Neuron (in vitro differentiated cells): Measurements from ENCODE around the gene GRM4.

ENCODE experiments used
- H2AFZ ChIP-seq: one replicate; pipeline ENCODE4 v1.6.1; 2013; ENCODE audit warnings: low read depth, mild to moderate bottlenecking, inconsistent platforms, low read length, moderate library complexity
- H3K27me3 ChIP-seq: one replicate; pipeline ENCODE4 v1.6.1; 2013; ENCODE audit warnings: low read length; ENCODE audit not compliant: insufficient read depth
- H3K36me3 ChIP-seq: one replicate; pipeline ENCODE4 v1.6.1; 2013; ENCODE audit warnings: low read length; ENCODE audit not compliant: insufficient read depth
- H3K4me1 ChIP-seq: one replicate; pipeline ENCODE4 v1.6.1; 2013; ENCODE audit warnings: low read length; ENCODE audit not compliant: insufficient read depth
- H3K4me3 ChIP-seq: 2 replicates; pipeline ENCODE4 v1.5.1; 2013; ENCODE audit warnings: mild to moderate bottlenecking, low read length, moderate library complexity
- H3K9me3 ChIP-seq: one replicate; pipeline ENCODE4 v1.6.1; 2013; ENCODE audit warnings: low read length

The GRM4 gene

GRCh38 chr6:33981861-33982260 is 164.0 kb downstream of the GRM4 start:
- no peaks in the 10 kb centered on the region for H3K9me3 ChIP-seq
- H3K27me3 ChIP-seq: peaks cover 10% of the 10 kb centered on the region
- H3K4me3 ChIP-seq: no peak overlapping the region
- no peaks in the 10 kb centered on the region for H3K4me1 ChIP-seq
- H2AFZ ChIP-seq: no peak overlapping the region
- H3K36me3 ChIP-seq: no peaks in the 10 kb centered on the region

DNA sequence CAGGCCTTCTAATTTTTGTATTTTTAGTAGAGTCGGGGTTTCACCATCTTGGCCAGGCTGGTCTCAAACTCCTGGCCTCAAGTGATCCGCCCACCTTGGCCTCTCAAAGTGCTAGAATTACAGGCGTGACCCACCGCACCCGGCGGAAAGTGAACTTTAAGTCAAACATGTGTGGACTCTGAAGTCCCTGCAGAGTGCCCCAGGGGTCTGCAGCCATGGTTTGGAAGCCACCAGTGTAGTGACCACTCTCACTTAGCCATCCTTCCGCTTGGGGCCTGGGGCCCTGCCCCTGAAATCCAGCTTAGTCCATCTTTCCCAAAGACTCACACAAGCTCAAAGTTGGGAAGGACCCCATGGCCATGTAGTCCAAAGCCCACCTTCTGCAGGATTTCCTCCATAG is 164.5 kb downstream of the GRM4 start:
- Histone ChIP-seq H3K4me3 (no peak overlapping the region), H3K36me3 (no peaks in the 10 kb centered on the region), H3K27me3 (peaks cover 14% of the 10 kb centered on the region)

GRCh38 chr6:33980176-33981175 is 165.4 kb downstream of the GRM4 start:
- H2AFZ ChIP-seq: no peak overlapping the region
- no peak overlapping the region for H3K4me3 ChIP-seq
- H3K36me3 ChIP-seq: no peaks in the 10 kb centered on the region
- H3K27me3 ChIP-seq: peaks cover 14% of the 10 kb centered on the region
- H3K4me1 ChIP-seq: no peaks in the 10 kb centered on the region
- no peaks in the 10 kb centered on the region for H3K9me3 ChIP-seq

More for the DNA sequence above, 164.5 kb downstream of the GRM4 start:
- no peak overlapping the region for H2AFZ ChIP-seq
- no peaks in the 10 kb centered on the region for H3K9me3 ChIP-seq
- no peaks in the 10 kb centered on the region for H3K4me1 ChIP-seq

- Histone ChIP-seq H3K36me3 (no peaks in the 10 kb centered on the region), H3K27me3 (peaks cover 14% of the 10 kb centered on the region), H3K4me3 (no peak overlapping the region), H3K9me3 (no peaks in the 10 kb centered on the region), H2AFZ (no peak overlapping the region), H3K4me1 (no peaks in the 10 kb centered on the region)
Observed at GRCh38 chr6:33979750-33980149, 166.1 kb downstream of the GRM4 start.

- Histone ChIP-seq H3K4me3 (no peak overlapping the region), H3K9me3 (no peaks in the 10 kb centered on the region), H3K27me3 (peaks cover 14% of the 10 kb centered on the region), H2AFZ (no peak overlapping the region), H3K4me1 (no peaks in the 10 kb centered on the region), H3K36me3 (no peaks in the 10 kb centered on the region)
Observed at GRCh38 chr6:33978412-33979150, 167.3 kb downstream of the GRM4 start.

DNA sequence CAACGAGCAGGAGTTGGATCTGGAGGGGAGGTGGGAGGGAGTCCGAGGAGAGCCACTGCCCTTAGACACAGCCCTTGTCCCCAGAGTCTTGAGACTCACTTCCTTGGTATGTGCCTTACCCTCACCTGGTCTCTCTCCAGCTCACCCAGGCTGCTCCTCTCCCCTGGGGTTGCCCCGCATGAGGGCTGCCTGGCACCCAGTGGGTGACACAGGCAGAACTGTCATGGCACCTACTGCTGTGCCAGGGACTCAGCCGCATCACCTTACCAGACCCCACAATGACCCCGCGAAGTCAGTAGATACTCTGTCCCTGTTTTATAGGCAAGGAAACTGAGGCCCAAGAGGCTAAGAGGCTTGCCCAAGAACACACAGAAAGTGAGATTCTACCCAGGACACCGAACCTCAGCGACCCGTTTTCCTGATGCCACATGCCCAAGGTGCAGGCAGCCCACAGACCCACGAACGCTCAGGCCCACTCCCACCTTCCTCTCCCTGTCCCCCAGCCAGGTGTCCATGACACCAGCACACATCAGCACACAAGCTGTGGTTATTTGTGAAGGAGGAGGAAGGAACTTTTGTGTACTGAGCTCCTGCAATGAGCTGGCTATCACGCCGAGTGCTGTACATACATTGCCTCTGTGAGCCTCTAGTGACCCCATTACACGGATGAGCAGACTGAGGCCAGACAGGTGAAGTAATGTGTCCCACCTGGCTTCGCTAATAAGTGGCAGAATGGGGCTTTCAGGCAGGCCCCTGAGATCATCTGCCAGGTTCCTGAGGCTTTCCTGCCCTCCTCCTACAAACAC is 168.1 kb downstream of the GRM4 start:
- Histone ChIP-seq H2AFZ (no peak overlapping the region), H3K36me3 (no peaks in the 10 kb centered on the region), H3K4me1 (no peaks in the 10 kb centered on the region), H3K27me3 (peaks cover 14% of the 10 kb centered on the region), H3K9me3 (no peaks in the 10 kb centered on the region), H3K4me3 (no peak overlapping the region)

- H3K36me3 ChIP-seq: no peaks in the 10 kb centered on the region
- H2AFZ ChIP-seq: no peak overlapping the region
- no peak overlapping the region for H3K4me3 ChIP-seq
- no peaks in the 10 kb centered on the region for H3K4me1 ChIP-seq
- peaks cover 14% of the 10 kb centered on the region for H3K27me3 ChIP-seq
- H3K9me3 ChIP-seq: no peaks in the 10 kb centered on the region
Observed at GRCh38 chr6:33976437-33977360, 169.2 kb downstream of the GRM4 start.

DNA sequence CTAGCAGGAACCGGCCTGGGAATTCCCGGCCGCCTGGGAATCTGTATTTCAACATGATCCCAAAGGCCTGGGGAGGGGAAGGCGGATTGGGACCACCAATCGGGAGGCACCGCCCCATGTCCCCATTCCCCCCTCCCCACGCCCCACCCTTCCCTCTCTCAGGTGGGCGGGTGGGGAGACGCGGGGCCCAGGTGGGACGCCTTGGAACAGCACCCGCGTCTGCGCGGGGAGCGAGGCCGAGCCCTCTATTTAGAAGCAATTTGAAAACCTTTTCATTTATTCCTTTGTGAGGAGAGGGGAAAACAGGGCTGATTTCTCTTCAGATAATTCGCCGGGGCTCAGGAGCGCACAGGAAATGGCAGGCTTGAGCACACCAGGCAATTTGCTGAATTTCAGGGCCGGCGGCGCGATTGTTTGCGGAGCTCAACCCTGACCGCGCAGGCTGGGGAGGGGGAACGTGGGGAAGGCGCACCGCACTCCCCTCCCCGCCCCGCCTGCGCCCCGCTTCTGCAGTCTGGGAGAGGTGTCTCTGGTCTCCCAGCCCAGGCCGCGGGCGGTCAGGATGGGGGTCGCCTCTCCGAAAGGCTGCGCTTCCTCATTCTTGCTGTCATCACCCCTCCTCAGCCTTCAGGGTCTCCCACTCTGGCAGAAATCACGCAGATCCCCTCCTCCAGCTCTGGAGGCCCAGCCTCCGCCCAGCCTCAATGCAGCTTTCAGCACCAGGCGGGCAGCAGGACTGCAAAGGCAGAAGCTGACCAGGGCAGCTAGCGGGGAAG is 170.0 kb downstream of the GRM4 start:
- no peak overlapping the region for H3K4me3 ChIP-seq
- peaks cover 14% of the 10 kb centered on the region for H3K27me3 ChIP-seq
- no peaks in the 10 kb centered on the region for H3K9me3 ChIP-seq
- no peaks in the 10 kb centered on the region for H3K36me3 ChIP-seq
- H3K4me1 ChIP-seq: no peaks in the 10 kb centered on the region
- no peak overlapping the region for H2AFZ ChIP-seq

DNA sequence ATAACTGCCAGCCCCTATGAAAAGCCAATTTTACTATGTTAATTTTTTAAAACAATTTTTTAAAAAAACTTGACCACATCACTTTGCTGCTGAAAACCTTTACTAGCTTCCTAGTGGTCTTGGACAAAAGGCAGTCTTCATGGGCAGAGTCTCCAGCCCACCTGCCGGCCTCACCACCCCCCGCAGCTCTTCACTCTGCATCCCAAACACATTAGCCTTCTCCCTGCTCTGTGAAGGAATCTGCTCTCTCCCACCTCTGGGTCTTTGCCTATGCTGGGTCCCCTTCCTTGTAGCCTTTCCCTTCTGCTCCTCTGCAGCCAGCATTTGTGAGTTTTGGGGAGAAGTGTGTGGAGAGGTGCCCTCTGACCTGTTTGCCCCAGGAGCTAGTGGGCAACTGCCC is 171.4 kb downstream of the GRM4 start:
- Histone ChIP-seq H3K4me1 (no peaks in the 10 kb centered on the region), H3K27me3 (peaks cover 14% of the 10 kb centered on the region)

GRCh38 chr6:33974030-33974429 is 171.9 kb downstream of the GRM4 start:
- Histone ChIP-seq H3K9me3 (no peaks in the 10 kb centered on the region), H2AFZ (no peak overlapping the region), H3K4me3 (no peak overlapping the region), H3K4me1 (no peaks in the 10 kb centered on the region), H3K27me3 (peaks cover 14% of the 10 kb centered on the region), H3K36me3 (no peaks in the 10 kb centered on the region)

More for the DNA sequence above, 171.4 kb downstream of the GRM4 start:
- H3K4me3 ChIP-seq: no peak overlapping the region
- H3K36me3 ChIP-seq: no peaks in the 10 kb centered on the region
- H3K9me3 ChIP-seq: no peaks in the 10 kb centered on the region
- H2AFZ ChIP-seq: no peak overlapping the region

GRCh38 chr6:33971580-33971979 is 174.3 kb downstream of the GRM4 start:
- Histone ChIP-seq H3K4me3 (no peak overlapping the region), H3K4me1 (no peaks in the 10 kb centered on the region), H3K9me3 (no peaks in the 10 kb centered on the region), H2AFZ (no peak overlapping the region), H3K36me3 (no peaks in the 10 kb centered on the region), H3K27me3 (peaks cover 2% of the 10 kb centered on the region)
